PC-9 (cell line): Measurements from ENCODE around the gene PNPLA3. TPM values are rescaled to one million over a fixed set of nuclear protein-coding genes. Genes with fewer than 3 reads are reported as not detected.
"Not testable (repeated sequence)": the region's sequence is repeated elsewhere in the genome, so short reads cannot be mapped to it uniquely, and the experiment has no call there.

Source experiments
- BruUV-seq: library from RNA; stranded (reverse); fragments of 400-500 nt; replicated peaks from 2 replicates; lab custom pipeline; 2021; lab: Mats Ljungman, UMichigan
- CTCF ChIA-PET: fragments of 300-600 bp; sonication (Branson Sonifier 250); formaldehyde crosslinking; loops from one replicate; lab custom pipeline; 2022; ENCODE audit warnings: antibody characterized with exemption; lab: Charles Lee
- POLR2A ChIA-PET: fragments of 300-600 bp; sonication (Branson Sonifier 250); formaldehyde crosslinking; loops from one replicate; lab custom pipeline; 2022; ENCODE audit warnings: antibody characterized with exemption; ENCODE audit not compliant: unreplicated experiment; lab: Charles Lee
- DNase-seq, 2 experiments: peaks; one replicate each; pipeline versions ENCODE4 v3.0.0 to v3.0.0-alpha.2; 2015 to 2022; ENCODE audit warnings: mixed read lengths in 1 of 2
- H2AFZ ChIP-seq: fragments of 200-600 bp; sonication (generic); 2 replicates; pipeline ENCODE4 v1.8.1; 2017; ENCODE audit warnings: antibody characterized with exemption
- H3F3A ChIP-seq: fragments of 200-600 bp; sonication (generic); 2 replicates; pipeline ENCODE4 v1.8.1; 2017; ENCODE audit warnings: antibody characterized with exemption, mild to moderate bottlenecking, low read depth; ENCODE audit not compliant: insufficient read depth
- H3K27ac ChIP-seq: fragments of 200-600 bp; sonication (generic); 2 replicates; pipeline ENCODE4 v1.6.1; 2016; ENCODE audit warnings: mixed run types
- H3K27me3 ChIP-seq: fragments of 200-600 bp; sonication (generic); 2 replicates; pipeline ENCODE4 v1.6.1; 2016; ENCODE audit warnings: low read depth, mixed run types; ENCODE audit not compliant: insufficient read depth
- H3K36me3 ChIP-seq: fragments of 200-600 bp; sonication (generic); 2 replicates; pipeline ENCODE4 v1.6.1; 2016; ENCODE audit warnings: low read depth, mixed run types
- H3K4me1 ChIP-seq: fragments of 200-600 bp; sonication (generic); replicated peaks from 2 replicates; pipeline ENCODE4 v1.6.1; 2016; ENCODE audit warnings: mixed run types; ENCODE audit not compliant: insufficient read depth
- H3K4me2 ChIP-seq: fragments of 200-600 bp; sonication (generic); 2 replicates; pipeline ENCODE4 v1.6.1; 2017; ENCODE audit warnings: mixed run types
- H3K4me3 ChIP-seq: fragments of 200-600 bp; sonication (generic); 2 replicates; pipeline ENCODE4 v1.6.1; 2016; ENCODE audit warnings: mixed run types
- H3K79me2 ChIP-seq: fragments of 200-600 bp; sonication (generic); 2 replicates; pipeline ENCODE4 v1.6.1; 2017; ENCODE audit warnings: low read depth, mixed run types
- H3K9me2 ChIP-seq: fragments of 200-600 bp; sonication (generic); 2 replicates; pipeline ENCODE4 v1.8.1; 2017; ENCODE audit warnings: mild to moderate bottlenecking; ENCODE audit not compliant: insufficient read depth
- H3K9me3 ChIP-seq: fragments of 200-600 bp; sonication (generic); 2 replicates; pipeline ENCODE4 v1.8.1; 2016; ENCODE audit warnings: low read depth; ENCODE audit not compliant: insufficient read depth
- H4K20me1 ChIP-seq: fragments of 200-600 bp; sonication (generic); 2 replicates; pipeline ENCODE4 v1.8.1; 2017; ENCODE audit not compliant: insufficient read depth
- EZH2 ChIP-seq: fragments of 200-600 bp; sonication (generic); IDR thresholded peaks from 2 replicates; pipeline ENCODE4 v1.8.0; 2017; ENCODE audit warnings: antibody characterized with exemption, low read depth
- intact Hi-C: fragments of 100-400 bp; cut with micrococcal nuclease; formaldehyde crosslinking; loops from one replicate; pipeline ENCODE4 v1.10.0; 2022; ENCODE audit not compliant: unreplicated experiment
- total RNA-seq: library from RNA; stranded (reverse); gene quantifications from 2 replicates; pipeline ENCODE4 v1.2.3, GENCODE V29; 2021
- TF ChIP-seq, protein P1 (sequence below): fragments of 200-600 bp; sonication (generic); conservative IDR thresholded peaks from 2 replicates; pipeline ENCODE4 v1.6.1; 2017; ENCODE audit warnings: mixed run types, antibody characterized with exemption, mild to moderate bottlenecking, moderate library complexity

PNPLA3 gene
- total RNA-seq, 1 experiment from 2014 or later, result 26.8 TPM

DNA sequence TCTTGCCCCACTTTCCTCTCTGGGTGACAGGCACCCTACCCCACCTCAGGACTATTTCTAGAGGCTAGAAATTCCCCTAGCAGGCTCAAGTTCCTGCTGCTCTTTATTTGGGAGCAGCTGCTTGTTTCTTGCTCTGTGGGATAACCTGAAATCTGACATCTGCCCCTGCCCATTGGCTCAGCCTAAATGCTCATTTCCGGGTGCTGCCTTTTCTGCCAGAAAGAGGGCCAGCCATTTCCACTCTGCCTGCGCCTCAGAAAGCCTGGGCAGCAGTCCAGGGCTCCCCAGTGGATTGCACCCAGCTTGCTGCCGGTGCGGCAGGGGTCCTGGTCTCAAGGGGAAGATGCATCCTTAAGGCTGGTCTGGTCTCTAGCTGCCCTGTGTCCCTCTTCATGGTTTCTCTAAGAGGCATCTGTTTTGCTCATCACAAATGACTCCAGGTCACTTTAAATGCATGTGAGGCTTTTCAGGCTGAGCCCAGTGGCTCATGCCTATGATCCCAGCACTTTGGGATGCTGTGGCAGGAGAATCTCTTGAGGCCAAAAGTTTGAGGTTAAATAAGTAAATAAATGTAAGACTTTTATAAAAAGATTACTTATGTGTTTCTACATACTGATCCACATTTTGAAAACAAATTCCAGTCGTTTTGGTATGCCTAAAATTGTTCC, 21.5 kb upstream of the PNPLA3 start:
- intact Hi-C loops, result loop anchor here (2.0 kb wide), 1 partner anchor 19 kb away; no protein-coding TSS in a partner anchor
- H3K4me3 ChIP-seq, result no peak overlapping the region
- peaks cover 36% of the 10 kb centered on the region for H3F3A ChIP-seq
- TF ChIP-seq EZH2, result no peak
- TF ChIP-seq, protein P1, sequence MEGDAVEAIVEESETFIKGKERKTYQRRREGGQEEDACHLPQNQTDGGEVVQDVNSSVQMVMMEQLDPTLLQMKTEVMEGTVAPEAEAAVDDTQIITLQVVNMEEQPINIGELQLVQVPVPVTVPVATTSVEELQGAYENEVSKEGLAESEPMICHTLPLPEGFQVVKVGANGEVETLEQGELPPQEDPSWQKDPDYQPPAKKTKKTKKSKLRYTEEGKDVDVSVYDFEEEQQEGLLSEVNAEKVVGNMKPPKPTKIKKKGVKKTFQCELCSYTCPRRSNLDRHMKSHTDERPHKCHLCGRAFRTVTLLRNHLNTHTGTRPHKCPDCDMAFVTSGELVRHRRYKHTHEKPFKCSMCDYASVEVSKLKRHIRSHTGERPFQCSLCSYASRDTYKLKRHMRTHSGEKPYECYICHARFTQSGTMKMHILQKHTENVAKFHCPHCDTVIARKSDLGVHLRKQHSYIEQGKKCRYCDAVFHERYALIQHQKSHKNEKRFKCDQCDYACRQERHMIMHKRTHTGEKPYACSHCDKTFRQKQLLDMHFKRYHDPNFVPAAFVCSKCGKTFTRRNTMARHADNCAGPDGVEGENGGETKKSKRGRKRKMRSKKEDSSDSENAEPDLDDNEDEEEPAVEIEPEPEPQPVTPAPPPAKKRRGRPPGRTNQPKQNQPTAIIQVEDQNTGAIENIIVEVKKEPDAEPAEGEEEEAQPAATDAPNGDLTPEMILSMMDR, result no peak
- peaks cover 55% of the 10 kb centered on the region for H3K4me1 ChIP-seq
- H2AFZ ChIP-seq, result no peak overlapping the region
- no peaks in the 10 kb centered on the region for H3K27me3 ChIP-seq
- no peaks in the 10 kb centered on the region for H3K79me2 ChIP-seq
- H3K9me2 ChIP-seq, result no peaks in the 10 kb centered on the region
- peak overlapping the region; percentile 67 for H3K4me2 ChIP-seq
- BruUV-seq, result no TSS peak
- POLR2A ChIA-PET, result no interaction called here
- CTCF ChIA-PET, result interaction anchor here (0.5 kb wide), 1 partner anchor 715 kb away, joined by 6 read pairs; no protein-coding TSS in a partner anchor
- H3K9me3 ChIP-seq, result no peaks in the 10 kb centered on the region
- no peaks in the 10 kb centered on the region for H3K36me3 ChIP-seq
- peak overlapping the region; percentile 79 for H3K27ac ChIP-seq
- no peaks in the 10 kb centered on the region for H4K20me1 ChIP-seq
- peak; percentile 56 to 93 for DNase-seq

DNA sequence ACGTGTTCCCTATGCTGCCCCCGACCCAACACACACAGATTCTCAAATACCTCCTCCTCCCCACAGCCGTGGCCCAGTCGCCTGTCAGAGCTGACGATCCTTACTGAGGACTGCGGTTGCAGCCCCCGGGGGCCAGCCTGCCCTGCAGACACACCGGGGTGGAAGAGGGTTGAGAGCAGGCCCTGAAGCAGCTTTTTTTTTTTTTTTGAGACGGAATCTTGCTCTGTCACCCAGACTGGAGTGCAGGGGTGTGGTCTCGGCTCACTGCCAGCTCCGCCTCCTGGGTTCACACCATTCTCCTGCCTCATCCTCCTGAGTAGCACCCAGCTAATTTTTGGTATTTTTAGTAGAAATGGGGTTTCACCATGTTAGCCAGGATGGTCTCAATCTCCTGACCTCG, 20.6 kb upstream of the PNPLA3 start:
- BruUV-seq, result not testable (repeated sequence)
- POLR2A ChIA-PET, result interaction anchor here (0.6 kb wide), 1 partner anchor 490 kb away, joined by 33 read pairs; no protein-coding TSS in a partner anchor

DNA sequence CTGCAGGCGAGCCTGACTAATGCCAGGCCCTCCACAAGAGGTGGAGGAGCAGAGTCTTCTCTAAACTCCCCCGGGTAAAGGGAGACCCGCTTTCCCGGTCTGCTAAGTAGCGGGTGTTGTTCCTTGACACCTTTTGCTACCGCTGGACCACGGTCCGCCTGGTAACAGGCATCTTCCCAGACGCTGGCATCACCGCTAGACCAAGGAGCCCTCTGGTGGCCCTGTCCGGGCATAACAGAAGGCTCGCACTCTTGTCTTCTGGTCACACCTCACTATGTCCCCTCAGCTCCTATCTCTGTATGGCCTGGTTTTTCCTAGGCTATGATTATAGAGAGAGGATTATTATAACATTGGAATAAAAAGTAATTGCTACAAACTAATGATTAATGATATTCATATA, 19.2 kb upstream of the PNPLA3 start:
- H3K9me3 ChIP-seq, H2AFZ ChIP-seq, intact Hi-C loops, H3K4me2 ChIP-seq, H3K27ac ChIP-seq, H3K79me2 ChIP-seq, BruUV-seq, H3K36me3 ChIP-seq, H3K9me2 ChIP-seq, POLR2A ChIA-PET, H3K4me3 ChIP-seq, H4K20me1 ChIP-seq, H3K27me3 ChIP-seq: not testable (repeated sequence)
- DNase-seq, result peak in 1 of 2 experiments; percentile 68
- Histone ChIP-seq H3F3A (peaks cover 17% of the 10 kb centered on the region), H3K4me1 (peaks cover 33% of the 10 kb centered on the region)
- CTCF ChIA-PET, result interaction anchor here (1.4 kb wide), 1 partner anchor 21 kb away, joined by 3 read pairs; no protein-coding TSS in a partner anchor
- TF ChIP-seq, protein P1, result peak; percentile 66

More for the DNA sequence above, 20.6 kb upstream of the PNPLA3 start:
- DNase-seq, result peak; percentile 59 to 68
- H2AFZ ChIP-seq, H3K9me3 ChIP-seq, H3K27me3 ChIP-seq, H3K79me2 ChIP-seq, H3K4me3 ChIP-seq, H3K9me2 ChIP-seq, H3K36me3 ChIP-seq, H4K20me1 ChIP-seq: not testable (repeated sequence)
- H3F3A ChIP-seq, result peaks cover 30% of the 10 kb centered on the region
- peak overlapping the region; percentile 67 for H3K4me2 ChIP-seq
- CTCF ChIA-PET, result interaction anchor here (0.6 to 0.7 kb wide), 2 partner anchors 83 to 183 kb away, joined by 6 to 9 read pairs; no protein-coding TSS in a partner anchor
- H3K4me1 ChIP-seq, result peaks cover 47% of the 10 kb centered on the region
- peak overlapping the region; percentile 79 for H3K27ac ChIP-seq
- intact Hi-C loops, result loop anchor here (2.0 kb wide), 1 partner anchor 18 kb away; no protein-coding TSS in a partner anchor
